K562 (cell line): ENCODE results near the gene CHD3. TPM values are rescaled to one million over a fixed set of nuclear protein-coding genes. Genes with fewer than 3 reads are reported as not detected.
A peak's percentile ranks its signal among the peaks of the same experiment; 100 is the strongest.

Experiments used
- ATAC-seq: fragments of 200-7000 bp; cut with Tn5 transposase; 3 replicates; pipeline ENCODE4 v1.9.1; 2020; ENCODE audit warnings: moderate library complexity
- BruUV-seq: library from RNA; stranded (reverse); fragments of 400-500 nt; replicated peaks from 2 replicates; lab custom pipeline; 2021; lab: Mats Ljungman, UMichigan
- CTCF ChIA-PET: fragments of 300-600 bp; formaldehyde crosslinking; extraction: SDS; loops from one replicate; lab custom pipeline; 2021; ENCODE audit warnings: low intra/inter-chr PET ratio; lab: Yijun Ruan, JAX
- POLR2A ChIA-PET: fragments of 300-600, 350-650 bp; sonication (Branson Sonifier 250); formaldehyde crosslinking; extraction: SDS; loops from one replicate; lab custom pipeline; 2021; ENCODE audit warnings: antibody characterized with exemption, inconsistent platforms; lab: Yijun Ruan, JAX
- DNase-seq, 4 experiments: peaks; one replicate each; pipeline versions ENCODE4 v3.0.0 to v3.0.0-alpha.2; 2011 to 2018; ENCODE audit warnings: low spot score in 3 of 4, mixed read lengths in 3 of 4; ENCODE audit errors: extremely low read depth in 1 of 4
- FAIRE-seq: peaks from 2 replicates; lab custom pipeline; 2011; peaks lifted over from hg19 to GRCh38; lab: Jason Lieb, UNC
- H2AFZ ChIP-seq: 2 replicates; pipeline ENCODE4 v1.6.0; 2011; ENCODE audit warnings: low read depth, low read length, control low read depth, inconsistent platforms
- H3K27ac ChIP-seq: fragments of 200-600 bp; 3 replicates; pipeline ENCODE4 v1.8.0; 2011; ENCODE audit warnings: low read depth, mild to moderate bottlenecking, control low read depth, inconsistent platforms, low read length, moderate library complexity, mixed read lengths; ENCODE audit errors: extremely low read depth
- H3K27me3 ChIP-seq, 2 experiments: fragments of 300-600 bp in 1 of 2; 2 replicates in 1 of 2; 3 replicates in 1 of 2; pipeline versions ENCODE4 v1.6.0 to v1.8.0; 2011; ENCODE audit warnings: inconsistent platforms in 2 of 2, low read length in 2 of 2, mild to moderate bottlenecking in 1 of 2, mixed read lengths in 1 of 2, moderate library complexity in 1 of 2; ENCODE audit not compliant: control insufficient read depth in 2 of 2, insufficient read depth in 2 of 2
- H3K36me3 ChIP-seq: fragments of 300-600 bp; 3 replicates; pipeline ENCODE4 v1.8.0; 2011; ENCODE audit warnings: mild to moderate bottlenecking, low read length, inconsistent platforms; ENCODE audit not compliant: control insufficient read depth, insufficient read depth
- H3K4me1 ChIP-seq, 2 experiments: fragments of 200-600 bp in 1 of 2; replicated peaks in 1 of 2; 2 replicates in 1 of 2; 3 replicates in 1 of 2; pipeline versions ENCODE4 v1.5.1 to v1.8.0; 2011; ENCODE audit warnings: inconsistent platforms in 2 of 2, low read length in 2 of 2, mild to moderate bottlenecking in 1 of 2, mixed read lengths in 1 of 2, moderate library complexity in 1 of 2; ENCODE audit not compliant: control insufficient read depth in 2 of 2, insufficient read depth in 2 of 2
- H3K4me2 ChIP-seq: 2 replicates; pipeline ENCODE4 v1.6.1; 2011; ENCODE audit warnings: low read length, control low read depth, inconsistent platforms, mixed read lengths; ENCODE audit not compliant: insufficient read depth
- H3K4me3 ChIP-seq: fragments of 200-600 bp; sonication (generic), shearing (Covaris generic); 2 replicates; pipeline ENCODE4 v1.5.1; 2016; ENCODE audit warnings: control low read depth, inconsistent platforms
- H3K79me2 ChIP-seq: fragments of 200-600 bp; 3 replicates; pipeline ENCODE4 v1.8.0; 2011; ENCODE audit warnings: low read length, inconsistent platforms; ENCODE audit not compliant: control insufficient read depth, insufficient read depth
- H3K9ac ChIP-seq, 2 experiments: 2 replicates each; pipeline versions ENCODE4 v1.6.0 to v1.6.1; 2011; ENCODE audit warnings: low read depth in 2 of 2, low read length in 2 of 2, control low read depth in 1 of 2, inconsistent platforms in 1 of 2, mild to moderate bottlenecking in 1 of 2, mixed read lengths in 1 of 2; ENCODE audit not compliant: insufficient read depth in 1 of 2
- H3K9me1 ChIP-seq: one replicate; pipeline ENCODE4 v1.6.0; 2011; ENCODE audit warnings: inconsistent platforms, mild to moderate bottlenecking, low read length, moderate library complexity; ENCODE audit not compliant: control insufficient read depth, insufficient read depth
- H3K9me3 ChIP-seq: replicated peaks from 2 replicates; pipeline ENCODE4 v1.5.1; 2011; ENCODE audit warnings: low read depth, low read length, inconsistent platforms; ENCODE audit not compliant: control insufficient read depth, insufficient read depth
- H4K20me1 ChIP-seq: replicated peaks from 2 replicates; pipeline ENCODE4 v1.6.1; 2011; ENCODE audit warnings: low read length, inconsistent platforms, mixed read lengths; ENCODE audit not compliant: control insufficient read depth, insufficient read depth
- CBFB ChIP-seq: sonication (generic); formaldehyde crosslinking; IDR thresholded peaks from 2 replicates; pipeline ENCODE4 v1.4.0; 2020; ENCODE audit warnings: mild to moderate bottlenecking, missing genetic modification reagents
- ETV6 ChIP-seq, 3 experiments: fragments of 150-350 bp in 1 of 3; sonication (generic) in 1 of 3; formaldehyde crosslinking in 1 of 3; IDR thresholded peaks; 2 replicates each; pipeline versions ENCODE4 v1.6.1 to v1.8.0; 2014 to 2022; ENCODE audit warnings: borderline replicate concordance in 2 of 3, low read depth in 2 of 3, antibody characterized with exemption in 1 of 3, low read length in 1 of 3, mild to moderate bottlenecking in 1 of 3, missing genetic modification reagents in 1 of 3
- FOSL1 ChIP-seq: fragments of 200-800 bp; sonication (Bioruptor generic); conservative IDR thresholded peaks from 2 replicates; pipeline ENCODE4 v1.6.1; 2016; ENCODE audit warnings: missing genetic modification characterization, missing compliant biosample characterization
- GABPA ChIP-seq: fragments of 200-800 bp; sonication (Bioruptor generic); conservative IDR thresholded peaks from 2 replicates; pipeline ENCODE4 v1.6.1; 2016; ENCODE audit warnings: low read depth, missing genetic modification characterization, missing compliant biosample characterization
- MYC ChIP-seq, 2 experiments: fragments of 250-450 bp in 1 of 2; sonication (Bioruptor Pico) in 1 of 2; IDR thresholded peaks; 2 replicates each; pipeline versions ENCODE4 v1.5.1 to v1.6.1; 2012 to 2021; ENCODE audit warnings: low read depth in 2 of 2, borderline replicate concordance in 1 of 2, improper control_type of control experiment in 1 of 2, low read length in 1 of 2, mild to moderate bottlenecking in 1 of 2, moderate library complexity in 1 of 2
- PHF21A ChIP-seq: fragments of 450-650 bp; IDR thresholded peaks from 2 replicates; pipeline ENCODE4 v1.6.1; 2017; ENCODE audit warnings: low read depth, borderline replicate concordance
- RBFOX2 ChIP-seq: fragments of 200-400 bp; formaldehyde crosslinking; IDR thresholded peaks from 2 replicates; pipeline ENCODE4 v1.6.1; 2017; ENCODE audit warnings: low read depth, mild to moderate bottlenecking, low read length, moderate library complexity
- RBM22 ChIP-seq: fragments of 200-400 bp; formaldehyde crosslinking; IDR thresholded peaks from 2 replicates; pipeline ENCODE4 v1.6.1; 2018; ENCODE audit warnings: low read length, low read depth; ENCODE audit not compliant: poor library complexity, severe bottlenecking
- RNF2 ChIP-seq: sonication (generic); IDR thresholded peaks from 2 replicates; pipeline ENCODE4 v1.6.1; 2016
- TEAD4 ChIP-seq, 2 experiments: sonication (generic) in 1 of 2; formaldehyde crosslinking in 1 of 2; IDR thresholded peaks; 2 replicates each; pipeline versions ENCODE4 v1.6.1 to v1.8.0; 2012 to 2022; ENCODE audit warnings: borderline replicate concordance in 1 of 2, inconsistent platforms in 1 of 2, low read length in 1 of 2, mild to moderate bottlenecking in 1 of 2, missing genetic modification reagents in 1 of 2
- TFAM ChIP-seq: fragments of 250-450 bp; sonication (Bioruptor Pico); conservative IDR thresholded peaks from 2 replicates; pipeline ENCODE4 v1.5.0; 2021; ENCODE audit warnings: mild to moderate bottlenecking, moderate library complexity
- ZNF354B ChIP-seq: fragments of 250-450 bp; sonication (Bioruptor Pico); IDR thresholded peaks from 2 replicates; pipeline ENCODE4 v1.4.0; 2020
- ZNF586 ChIP-seq: fragments of 450-650 bp; formaldehyde crosslinking; conservative IDR thresholded peaks from 2 replicates; pipeline ENCODE4 v1.4.0; 2020; ENCODE audit warnings: mild to moderate bottlenecking, moderate library complexity
- ZNF696 ChIP-seq: fragments of 250-450 bp; sonication (Bioruptor Pico); conservative IDR thresholded peaks from 2 replicates; pipeline ENCODE4 v1.4.0; 2020; ENCODE audit warnings: mild to moderate bottlenecking, moderate library complexity
- WGBS: fragments of 100-300 bp; shearing (Covaris generic); methylation state at CpG from one replicate; pipeline ENCODE4 v1.1.6; 2016; ENCODE audit warnings: low coverage, mixed read lengths; ENCODE audit not compliant: insufficient coverage; ENCODE audit errors: missing lambda C conversion rate; 5-methylcytosine and 5-hydroxymethylcytosine counted together
- in situ Hi-C: fragments of 300-500 bp; cut with MboI; formaldehyde crosslinking; loops from 4 replicates; pipeline ENCODE4 v1.15.0; 2018; ENCODE audit warnings: inconsistent platforms, mixed read lengths
- intact Hi-C: fragments of 100-400 bp; cut with micrococcal nuclease; formaldehyde crosslinking; loops from 2 replicates; pipeline ENCODE4 v1.14.2; 2022
- polyA plus RNA-seq, 8 experiments: library from polyadenylated mRNA; depleted of rRNA in 4 of 8; stranded (reverse) in 5 of 8; unstranded in 3 of 8; fragments of >200 nt; fragmentation: Nextera tagmentation in 2 of 8; fragmentation: Illumina TruSeq in 1 of 8; extraction: Ambion mirVana in 2 of 8; extraction: Trizol in 1 of 8; gene quantifications; 2 replicates each; pipeline versions ENCODE4 v1.2.1 to v1.2.3, GENCODE V29; 2011 to 2014; ENCODE audit warnings: inconsistent platforms in 1 of 8, missing spikeins in 1 of 8
- total RNA-seq, 7 experiments: library from RNA; depleted of rRNA in 6 of 7; stranded (reverse); fragments of >200 nt in 6 of 7; fragmentation: Illumina TruSeq in 2 of 7; extraction: Trizol in 2 of 7; gene quantifications; 2 replicates each; pipeline versions ENCODE4 v1.2.1 to v1.2.3, GENCODE V29; 2011 to 2021; ENCODE audit warnings: low replicate concordance in 1 of 7

CHD3 gene
- total and polyA plus RNA-seq, 9 of the 15 experiments (the other 6 are each of a cell fraction or from before 2014, with no cell fraction given), result 0.39 to 38.2 (median 21.2) TPM

DNA sequence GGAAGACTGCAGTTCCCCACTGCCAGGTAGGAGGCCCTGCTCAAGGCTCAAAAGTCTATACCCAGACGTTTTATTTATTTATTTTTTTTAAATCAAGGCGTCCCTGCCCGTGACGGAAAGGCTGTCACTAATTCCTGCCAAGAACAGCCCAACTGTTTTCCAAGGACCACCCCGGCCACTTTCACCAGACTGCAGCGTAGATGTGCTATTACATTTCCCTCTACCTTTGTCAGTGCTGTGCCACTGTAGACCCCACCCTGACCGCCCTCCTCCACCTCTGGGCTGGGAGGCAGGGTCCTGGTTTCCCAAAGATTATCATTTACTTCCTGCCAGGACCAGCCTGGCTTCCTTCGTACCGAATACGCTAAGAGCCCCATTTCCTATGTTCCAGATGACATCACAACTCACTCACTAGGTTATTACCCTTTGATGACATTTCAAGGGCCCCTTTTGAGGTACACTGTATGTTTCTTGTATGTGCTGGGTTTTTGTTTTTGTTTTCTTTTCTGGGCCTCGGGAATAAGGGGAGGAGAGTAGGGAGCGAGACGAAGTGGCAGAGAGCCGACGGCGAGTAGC, 33.8 kb downstream of the CHD3 start (continued):
- no peak for TF ChIP-seq MYC (IDR thresholded peaks at IDR 0.05; ENCODE audit: low read depth, low read length)
- no peak for TF ChIP-seq MYC (CRISPR knock-in tag; IDR thresholded peaks at IDR 0.05; ENCODE audit: borderline replicate concordance, low read depth)
- TF ChIP-seq TFAM, result no peak
- TF ChIP-seq RBM22, result no peak
- TF ChIP-seq ZNF696 (CRISPR knock-in tag), result no peak
- TF ChIP-seq, all 486 proteins: peak for 0

- 87% methylated on average over 19 of the region's 45 CpGs for WGBS
- Histone ChIP-seq H3K9me1 (no peaks in the 10 kb centered on the region), H3K9me3 (no peaks in the 10 kb centered on the region), H3K4me3 (no peak overlapping the region), H3K4me2 (no peak overlapping the region), H3K79me2 (no peaks in the 10 kb centered on the region), H3K27me3 (no peaks in the 10 kb centered on the region), H3K27ac (no peak overlapping the region), H2AFZ (no peak overlapping the region), H3K36me3 (no peaks in the 10 kb centered on the region), H4K20me1 (no peaks in the 10 kb centered on the region), H3K9ac (peak overlapping the region in 1 of 2 experiments; percentile 26; a peak in 1 of 4 replicates), H3K4me1 (peaks cover 0 to 6% of the 10 kb centered on the region in 2 experiments; a peak in 2 of 5 replicates)
- ChIA-PET POLR2A (interaction anchor here (0.6 kb wide), 1 partner anchor 12 kb away, joined by 3 read pairs; no protein-coding TSS in a partner anchor), CTCF (no interaction called here)
- in situ Hi-C loops, result no loop called here
- no TSS peak for BruUV-seq
- FAIRE-seq (no peak), DNase-seq (no peak), ATAC-seq (no peak)
- TF ChIP-seq FOSL1 (tag) (no peak), RBFOX2 (no peak), PHF21A (no peak), GABPA (tag) (no peak), CBFB (CRISPR knock-in tag) (no peak), RNF2 (no peak), ZNF586 (no peak), ZNF354B (CRISPR knock-in tag) (no peak), TEAD4 (IDR thresholded peaks at IDR 0.05; ENCODE audit: low read length) (no peak), TEAD4 (CRISPR knock-in tag; IDR thresholded peaks at IDR 0.05; ENCODE audit: borderline replicate concordance) (no peak), ETV6 (IDR thresholded peaks at IDR 0.05; ENCODE audit: borderline replicate concordance in 1 of 2, low read depth in 2 of 2, low read length in 1 of 2) (no peak), ETV6 (CRISPR knock-in tag; IDR thresholded peaks at IDR 0.05; ENCODE audit: borderline replicate concordance) (no peak)
- intact Hi-C loops, result no loop called here
Observed at GRCh38 chr17:7922845-7923628, 34.4 kb downstream of the CHD3 start.
